ENCODE measurements around the gene SSBP2. TPM values are rescaled to one million over a fixed set of nuclear protein-coding genes. Genes with fewer than 3 reads are reported as not detected.

SSBP2 gene
- total and polyA plus RNA-seq, 2 donors (not counting 1 experiment from before 2014, with no cell fraction given) = 44.4 to 63.1 TPM

GRCh38 chr5:81607693-81608092, 143.2 kb downstream of the SSBP2 start:
- Histone ChIP-seq H3K4me3 (replicated peaks in 1 of 4; ENCODE audit: control extremely low read depth in 1 of 4, insufficient read depth in 1 of 4, low read depth in 3 of 4, low read length in 4 of 4) (no peak overlapping the region), H4K20me1 (ENCODE audit: control insufficient read depth, extremely low read depth, insufficient read depth, low read length) (no peaks in the 10 kb centered on the region), H3K9me3 (ENCODE audit: control insufficient read depth, insufficient read depth, low read depth, low read length) (no peaks in the 10 kb centered on the region), H3K4me2 (ENCODE audit: extremely low read depth, insufficient read depth, low read length) (no peak overlapping the region), H3K27me3 (ENCODE audit: control insufficient read depth, insufficient read depth, low read length) (no peaks in the 10 kb centered on the region), H3K36me3 (ENCODE audit: control insufficient read depth, insufficient read depth, low read length) (no peaks in the 10 kb centered on the region), H3K27ac (ENCODE audit: insufficient read depth, low read length) (no peak overlapping the region), H3K4me1 (ENCODE audit: control insufficient read depth, extremely low read depth, insufficient read depth, low read length) (no peaks in the 10 kb centered on the region), H3K9ac (ENCODE audit: insufficient read depth, low read length) (no peak overlapping the region), H2AFZ (ENCODE audit: low read length) (no peak overlapping the region), H3K79me2 (ENCODE audit: control insufficient read depth, insufficient read depth, low read length) (no peaks in the 10 kb centered on the region)
- TF ChIP-seq EZH2 (IDR thresholded peaks at IDR 0.05; ENCODE audit: low read length, missing control alignments) (no peak), CTCF (conservative IDR thresholded peaks at IDR 0.05 in 1 of 2, IDR thresholded peaks at IDR 0.05 in 1 of 2; ENCODE audit: low read depth in 1 of 2, low read length in 2 of 2) (no peak)
- DNase-seq (ENCODE audit: low read depth in 2 of 2) = no peak

GRCh38 chr5:81606150-81606549, 144.7 kb downstream of the SSBP2 start:
- no peaks in the 10 kb centered on the region for H3K9me3 ChIP-seq (ENCODE audit: control insufficient read depth, insufficient read depth, low read depth, low read length)
- DNase-seq (ENCODE audit: low read depth in 2 of 2) = no peak

DNA sequence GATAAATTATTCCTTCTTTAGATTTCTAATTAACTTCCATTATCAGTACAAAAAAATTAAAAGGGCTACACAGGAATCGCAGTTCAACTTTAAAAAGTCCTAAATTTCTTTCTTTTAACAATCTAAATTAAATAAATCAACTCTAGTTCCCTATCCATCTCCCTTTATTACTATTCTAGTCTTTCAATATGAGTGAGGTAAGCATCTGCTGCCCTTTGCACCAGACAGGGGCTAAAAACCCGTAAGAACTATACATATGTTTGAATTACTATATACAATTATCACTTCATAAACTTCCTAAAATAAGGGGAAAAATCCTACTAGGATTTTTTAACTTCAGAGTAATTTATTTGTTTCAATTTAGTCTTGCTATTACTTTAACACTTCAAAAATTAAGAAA, 145.6 kb downstream of the SSBP2 start:
- no peak overlapping the region for H2AFZ ChIP-seq (ENCODE audit: low read length)
- no peak for DNase-seq (ENCODE audit: low read depth in 2 of 2)
- no peak overlapping the region for H3K4me2 ChIP-seq (ENCODE audit: extremely low read depth, insufficient read depth, low read length)
- H3K27ac ChIP-seq (ENCODE audit: insufficient read depth, low read length) = no peak overlapping the region
- H4K20me1 ChIP-seq (ENCODE audit: control insufficient read depth, extremely low read depth, insufficient read depth, low read length) = no peaks in the 10 kb centered on the region
- H3K4me3 ChIP-seq (replicated peaks in 1 of 4; ENCODE audit: control extremely low read depth in 1 of 4, insufficient read depth in 1 of 4, low read depth in 3 of 4, low read length in 4 of 4) = no peak overlapping the region
- TF ChIP-seq EZH2 (IDR thresholded peaks at IDR 0.05; ENCODE audit: low read length, missing control alignments) (no peak), CTCF (conservative IDR thresholded peaks at IDR 0.05 in 1 of 2, IDR thresholded peaks at IDR 0.05 in 1 of 2; ENCODE audit: low read depth in 1 of 2, low read length in 2 of 2) (no peak)
- H3K9ac ChIP-seq (ENCODE audit: insufficient read depth, low read length) = no peak overlapping the region
- H3K4me1 ChIP-seq (ENCODE audit: control insufficient read depth, extremely low read depth, insufficient read depth, low read length) = peaks cover 2% of the 10 kb centered on the region
- H3K27me3 ChIP-seq (ENCODE audit: control insufficient read depth, insufficient read depth, low read length) = no peaks in the 10 kb centered on the region
- H3K79me2 ChIP-seq (ENCODE audit: control insufficient read depth, insufficient read depth, low read length) = no peaks in the 10 kb centered on the region
- H3K9me3 ChIP-seq (ENCODE audit: control insufficient read depth, insufficient read depth, low read depth, low read length) = no peaks in the 10 kb centered on the region
- H3K36me3 ChIP-seq (ENCODE audit: control insufficient read depth, insufficient read depth, low read length) = no peaks in the 10 kb centered on the region

More at GRCh38 chr5:81606150-81606549, 144.7 kb downstream of the SSBP2 start:
- no peaks in the 10 kb centered on the region for H3K27me3 ChIP-seq (ENCODE audit: control insufficient read depth, insufficient read depth, low read length)
- no peak overlapping the region for H3K27ac ChIP-seq (ENCODE audit: insufficient read depth, low read length)
- H3K36me3 ChIP-seq (ENCODE audit: control insufficient read depth, insufficient read depth, low read length) = no peaks in the 10 kb centered on the region
- H3K79me2 ChIP-seq (ENCODE audit: control insufficient read depth, insufficient read depth, low read length) = no peaks in the 10 kb centered on the region
- TF ChIP-seq EZH2 (IDR thresholded peaks at IDR 0.05; ENCODE audit: low read length, missing control alignments) = no peak
- TF ChIP-seq CTCF (conservative IDR thresholded peaks at IDR 0.05 in 1 of 2, IDR thresholded peaks at IDR 0.05 in 1 of 2; ENCODE audit: low read depth in 1 of 2, low read length in 2 of 2) = no peak
- peaks cover 2% of the 10 kb centered on the region for H3K4me1 ChIP-seq (ENCODE audit: control insufficient read depth, extremely low read depth, insufficient read depth, low read length)
- H3K4me3 ChIP-seq (replicated peaks in 1 of 4; ENCODE audit: control extremely low read depth in 1 of 4, insufficient read depth in 1 of 4, low read depth in 3 of 4, low read length in 4 of 4) = no peak overlapping the region
- H4K20me1 ChIP-seq (ENCODE audit: control insufficient read depth, extremely low read depth, insufficient read depth, low read length) = no peaks in the 10 kb centered on the region
- H2AFZ ChIP-seq (ENCODE audit: low read length) = no peak overlapping the region
- H3K9ac ChIP-seq (ENCODE audit: insufficient read depth, low read length) = no peak overlapping the region
- H3K4me2 ChIP-seq (ENCODE audit: extremely low read depth, insufficient read depth, low read length) = no peak overlapping the region
